SK-N-SH (cell line): ENCODE data around the gene HMGN2. TPM values are rescaled to one million over a fixed set of nuclear protein-coding genes. Genes with fewer than 3 reads are reported as not detected.

Source experiments
- CTCF ChIA-PET: fragments of 300-600, 350-600 bp; formaldehyde crosslinking; extraction: SDS; loops from one replicate; lab custom pipeline; 2021; lab: Yijun Ruan, JAX
- POLR2A ChIA-PET: fragments of 350-600 bp; sonication (Branson Sonifier 250); formaldehyde crosslinking; extraction: SDS; loops from one replicate; lab custom pipeline; 2020; ENCODE audit warnings: antibody characterized with exemption, inconsistent platforms; lab: Yijun Ruan, JAX
- DNase-seq: peaks from one replicate; pipeline ENCODE4 v3.0.0; 2012
- H2AFZ ChIP-seq: fragments of 200-600 bp; sonication (generic); 2 replicates; pipeline ENCODE4 v1.8.1; 2016; ENCODE audit warnings: antibody characterized with exemption, mild to moderate bottlenecking, low read depth
- H3F3A ChIP-seq: fragments of 200-600 bp; sonication (generic); replicated peaks from 2 replicates; pipeline ENCODE3; 2016; ENCODE audit warnings: antibody characterized with exemption, mild to moderate bottlenecking; ENCODE audit not compliant: insufficient read depth
- H3K27ac ChIP-seq, 2 experiments: fragments of 200-500 bp in 1 of 2; fragments of 200-600 bp in 1 of 2; sonication (Bioruptor generic) in 1 of 2; sonication (generic), shearing (Covaris generic) in 1 of 2; 2 replicates each; pipeline versions ENCODE4 v1.5.1 to v1.6.1; 2014 to 2016; ENCODE audit warnings: low read depth in 2 of 2, inconsistent platforms in 1 of 2, low read length in 1 of 2, mild to moderate bottlenecking in 1 of 2, mixed read lengths in 1 of 2
- H3K27me3 ChIP-seq: fragments of 200-600 bp; sonication (generic), shearing (Covaris generic); 2 replicates; pipeline ENCODE4 v1.6.1; 2016; ENCODE audit warnings: mixed run types; ENCODE audit not compliant: insufficient read depth
- H3K36me3 ChIP-seq, 2 experiments: fragments of 200-500 bp in 1 of 2; fragments of 200-600 bp in 1 of 2; sonication (Bioruptor generic) in 1 of 2; sonication (generic) in 1 of 2; replicated peaks in 1 of 2; 2 replicates each; pipeline versions ENCODE3 to v1.5.1; 2014 to 2016; ENCODE audit warnings: low read length in 1 of 2, mild to moderate bottlenecking in 1 of 2; ENCODE audit not compliant: insufficient read depth in 2 of 2, control insufficient read depth in 1 of 2
- H3K4me1 ChIP-seq, 2 experiments: fragments of 200-500 bp in 1 of 2; fragments of 200-600 bp in 1 of 2; sonication (Bioruptor generic) in 1 of 2; sonication (generic), shearing (Covaris generic) in 1 of 2; 2 replicates each; pipeline versions ENCODE4 v1.5.1 to v1.6.1; 2014 to 2016; ENCODE audit warnings: low read depth in 1 of 2, low read length in 1 of 2, mixed run types in 1 of 2; ENCODE audit not compliant: insufficient read depth in 2 of 2, control insufficient read depth in 1 of 2
- H3K4me2 ChIP-seq: fragments of 200-600 bp; sonication (generic), shearing (Covaris generic); 2 replicates; pipeline ENCODE4 v1.6.1; 2017; ENCODE audit warnings: mixed run types
- H3K4me3 ChIP-seq, 2 experiments: fragments of 200-500 bp in 1 of 2; fragments of 200-600 bp in 1 of 2; sonication (Bioruptor generic) in 1 of 2; sonication (generic), shearing (Covaris generic) in 1 of 2; 2 replicates each; pipeline versions ENCODE4 v1.5.1 to v1.8.1; 2014 to 2016; ENCODE audit warnings: low read depth in 2 of 2, inconsistent platforms in 1 of 2, low read length in 1 of 2, mild to moderate bottlenecking in 1 of 2, mixed read lengths in 1 of 2, moderate library complexity in 1 of 2
- H3K79me2 ChIP-seq: fragments of 200-600 bp; sonication (generic); 2 replicates; pipeline ENCODE4 v1.8.1; 2017; ENCODE audit warnings: mild to moderate bottlenecking; ENCODE audit not compliant: insufficient read depth
- H3K9ac ChIP-seq: fragments of 200-600 bp; sonication (generic); 2 replicates; pipeline ENCODE4 v1.6.1; 2017; ENCODE audit warnings: mixed run types
- H3K9me2 ChIP-seq: fragments of 200-600 bp; sonication (generic); 2 replicates; pipeline ENCODE4 v1.6.1; 2017; ENCODE audit warnings: mixed run types
- H3K9me3 ChIP-seq: fragments of 200-600 bp; sonication (generic); 2 replicates; pipeline ENCODE4 v1.6.1; 2017; ENCODE audit warnings: mixed run types, mild to moderate bottlenecking, moderate library complexity
- H4K20me1 ChIP-seq: fragments of 200-600 bp; sonication (generic); 2 replicates; pipeline ENCODE4 v1.6.1; 2017; ENCODE audit warnings: mild to moderate bottlenecking, mixed run types; ENCODE audit not compliant: insufficient read depth
- CHD2 ChIP-seq: fragments of 150-350 bp; IDR thresholded peaks from 2 replicates; pipeline ENCODE4 v1.6.1; 2018; ENCODE audit warnings: low read length; ENCODE audit not compliant: partially characterized antibody
- CTCF ChIP-seq: fragments of 200-600 bp; sonication (generic); IDR thresholded peaks from 2 replicates; pipeline ENCODE4 v1.6.1; 2017; ENCODE audit warnings: antibody characterized with exemption, mild to moderate bottlenecking, moderate library complexity
- EP300 ChIP-seq, 2 experiments: IDR thresholded peaks; 2 replicates each; pipeline versions ENCODE4 v1.4.0 to v1.6.1; 2012; ENCODE audit warnings: borderline replicate concordance in 1 of 2, low read depth in 1 of 2, low read length in 1 of 2
- EZH2phosphoT487 ChIP-seq: fragments of 200-600 bp; sonication (generic); IDR thresholded peaks from 2 replicates; pipeline ENCODE4 v1.6.1; 2017; ENCODE audit warnings: low read depth, mixed run types, mild to moderate bottlenecking, antibody characterized with exemption, moderate library complexity, borderline replicate concordance
- FOSL2 ChIP-seq: IDR thresholded peaks from 2 replicates; pipeline ENCODE4 v1.4.0; 2012; ENCODE audit warnings: low read depth, mild to moderate bottlenecking, moderate library complexity, borderline replicate concordance
- GATA2 ChIP-seq: sonication (generic); formaldehyde crosslinking; IDR thresholded peaks from 2 replicates; pipeline ENCODE4 v1.5.0; 2020; ENCODE audit warnings: mild to moderate bottlenecking, missing genetic modification reagents
- MEF2A ChIP-seq: IDR thresholded peaks from 2 replicates; pipeline ENCODE4 v1.4.0; 2012; ENCODE audit warnings: low read depth, borderline replicate concordance
- MXI1 ChIP-seq: IDR thresholded peaks from 2 replicates; pipeline ENCODE4 v1.6.1; 2012; ENCODE audit warnings: mild to moderate bottlenecking, low read depth, low read length, improper control_type of control experiment
- NFIC ChIP-seq: IDR thresholded peaks from 2 replicates; pipeline ENCODE4 v1.4.0; 2012; ENCODE audit warnings: borderline replicate concordance
- NRF1 ChIP-seq: IDR thresholded peaks from 2 replicates; pipeline ENCODE4 v1.6.1; 2012; ENCODE audit warnings: low read depth, mild to moderate bottlenecking, low read length
- PBX3 ChIP-seq: IDR thresholded peaks from 2 replicates; pipeline ENCODE4; 2012
- RAD21 ChIP-seq: IDR thresholded peaks from 2 replicates; pipeline ENCODE4 v1.6.1; 2012; ENCODE audit warnings: mild to moderate bottlenecking, low read length
- RCOR1 ChIP-seq: fragments of 150-350 bp; IDR thresholded peaks from 2 replicates; pipeline ENCODE4 v1.6.1; 2017; ENCODE audit warnings: antibody characterized with exemption, low read length
- REST ChIP-seq: IDR thresholded peaks from 2 replicates; pipeline ENCODE4 v1.6.1; 2012; ENCODE audit warnings: mild to moderate bottlenecking, low read depth, low read length, moderate library complexity
- RFX5 ChIP-seq: IDR thresholded peaks from 2 replicates; pipeline ENCODE4 v1.6.1; 2012; ENCODE audit warnings: mild to moderate bottlenecking, improper control_type of control experiment, low read length
- RXRA ChIP-seq: IDR thresholded peaks from 2 replicates; pipeline ENCODE4 v1.4.0; 2012; ENCODE audit warnings: low read depth, mild to moderate bottlenecking, borderline replicate concordance
- SMC3 ChIP-seq: IDR thresholded peaks from 2 replicates; pipeline ENCODE4 v1.6.1; 2012; ENCODE audit warnings: low read depth, low read length, improper control_type of control experiment
- TCF12 ChIP-seq: IDR thresholded peaks from 2 replicates; pipeline ENCODE4 v1.4.0; 2012
- TEAD4 ChIP-seq: IDR thresholded peaks from 2 replicates; pipeline ENCODE4 v1.4.0; 2012; ENCODE audit warnings: mild to moderate bottlenecking, borderline replicate concordance; ENCODE audit not compliant: insufficient read depth
- USF1 ChIP-seq: IDR thresholded peaks from 2 replicates; pipeline ENCODE4 v1.4.0; 2012; ENCODE audit warnings: low read depth, borderline replicate concordance
- USF2 ChIP-seq: fragments of 150-350 bp; IDR thresholded peaks from 2 replicates; pipeline ENCODE4 v1.6.1; 2017; ENCODE audit warnings: antibody characterized with exemption, low read length, low read depth, borderline replicate concordance
- YY1 ChIP-seq: IDR thresholded peaks from 2 replicates; pipeline ENCODE4 v1.4.0; 2012; ENCODE audit warnings: low read depth, mild to moderate bottlenecking
- WGBS: methylation state at CpG from one replicate; pipeline ENCODE4 v1.1.6; 2017; ENCODE audit warnings: low lambda C conversion rate; 5-methylcytosine and 5-hydroxymethylcytosine counted together
- polyA plus RNA-seq, 3 experiments: library from polyadenylated mRNA; depleted of rRNA; stranded (reverse); fragments of >200 nt; gene quantifications; 2 replicates each; pipeline ENCODE4 v1.2.3, GENCODE V29; 2012

Gene HMGN2
- polyA plus RNA-seq, 1 of the 3 experiments (the other 2 are of a cell fraction): 644 TPM

- Histone ChIP-seq H3K9me2 (no peaks in the 10 kb centered on the region), H3K4me2 (peak within 1 kb of the TSS; percentile 95), H3K27ac (peak within 1 kb of the TSS; percentile 59 to 79; a peak in 3 of 4 replicates), H3K9ac (peak within 1 kb of the TSS; percentile 58), H3K36me3 (peaks cover 0 to 28% of the 10 kb centered on the region in 2 experiments), H4K20me1 (no peaks in the 10 kb centered on the region), H3K9me3 (no peaks in the 10 kb centered on the region), H3K4me1 (peaks cover 7 to 8% of the 10 kb centered on the region in 2 experiments; a peak in 2 of 4 replicates), H3F3A (no peaks in the 10 kb centered on the region), H2AFZ (peak within 1 kb of the TSS; percentile 83), H3K79me2 (peaks cover 25% of the 10 kb centered on the region), H3K27me3 (no peaks in the 10 kb centered on the region), H3K4me3 (peak within 1 kb of the TSS; percentile 73 to 83)
- 1% methylated on average over 40 of the region's 45 CpGs for WGBS
- ChIA-PET POLR2A (interaction anchor here (0.9 to 1.7 kb wide), 4 partner anchors 13 to 458 kb away, joined by 4 to 16 read pairs (median 4); partner anchors contain the start of genes GPN2 and HMGN2), CTCF (interaction anchor here (0.9 to 4.7 kb wide), 5 partner anchors 15 to 68 kb away, joined by 3 to 51 read pairs (median 3); partner anchors contain the start of gene HMGN2)
- DNase-seq: peak; percentile 98
- TF ChIP-seq TEAD4 (no peak), PBX3 (no peak; the same call in 1 of the 2 replicates), MEF2A (no peak), EZH2phosphoT487 (no peak), CHD2 (peak; percentile 95), RFX5 (no peak), FOSL2 (no peak), SMC3 (no peak), GATA2 (CRISPR knock-in tag) (no peak), REST (no peak), EP300 (IDR thresholded peaks at IDR 0.05; ENCODE audit: borderline replicate concordance in 1 of 2, low read depth in 1 of 2, low read length in 1 of 2) (no peak), RCOR1 (no peak; the same call in 1 of the 2 replicates), TCF12 (peak; percentile 45; the same call in 1 of the 2 replicates), CTCF (no peak), MXI1 (peak; percentile 97), NFIC (peak; percentile 16; the same call in 1 of the 2 replicates), YY1 (no peak; the same call in 1 of the 2 replicates), NRF1 (peak; percentile 97), RXRA (no peak), USF2 (peak; percentile 96), USF1 (peak; percentile 99), RAD21 (no peak)
These were observed 40.1 kb upstream of the HMGN2 start, which contains the start of gene DHDDS for GRCh38 chr1:26431979-26432695. Gene DHDDS, plus strand, starts transcription at chr1:26432321. Its CDS starts 625 bp downstream, at chr1:26432946.
